NB4 (cell line): ENCODE measurements around the gene CRIP2.

Experiments
- CTCF ChIP-seq: IDR thresholded peaks from one replicate; pipeline ENCODE4 v1.5.1; 2012; ENCODE audit warnings: low read depth, low read length
- MYC ChIP-seq: IDR thresholded peaks from 2 replicates; pipeline ENCODE4 v1.6.1; 2011; ENCODE audit warnings: low read depth, low read length
- POLR2A ChIP-seq: IDR thresholded peaks from 2 replicates; pipeline ENCODE4 v1.6.1; 2011; ENCODE audit warnings: mild to moderate bottlenecking; ENCODE audit not compliant: insufficient read length; ENCODE audit errors: extremely low read depth

- TF ChIP-seq CTCF (no peak), POLR2A (no peak), MYC (no peak)
These were observed 20.8 kb upstream of the CRIP2 start for GRCh38 chr14:105453847-105454246.
